ENCODE data around the gene CDCA3.
A peak's percentile ranks its signal among the peaks of the same experiment; 100 is the strongest.

The CDCA3 gene

GRCh38 chr12:6852651-6853354, 1.7 kb upstream of the CDCA3 start:
- DNase-seq, result peak in 4 of 5 experiments; percentile 13 to 91 (median 66)

- peak; percentile 95 to 100 (median 98) for DNase-seq
Observed at GRCh38 chr12:6851921-6852650, 1.0 kb upstream of the CDCA3 start, which contains the start of gene USP5. Gene USP5, plus strand, starts transcription at chr12:6852150. Its CDS starts 30 bp downstream, at chr12:6852180.

DNA sequence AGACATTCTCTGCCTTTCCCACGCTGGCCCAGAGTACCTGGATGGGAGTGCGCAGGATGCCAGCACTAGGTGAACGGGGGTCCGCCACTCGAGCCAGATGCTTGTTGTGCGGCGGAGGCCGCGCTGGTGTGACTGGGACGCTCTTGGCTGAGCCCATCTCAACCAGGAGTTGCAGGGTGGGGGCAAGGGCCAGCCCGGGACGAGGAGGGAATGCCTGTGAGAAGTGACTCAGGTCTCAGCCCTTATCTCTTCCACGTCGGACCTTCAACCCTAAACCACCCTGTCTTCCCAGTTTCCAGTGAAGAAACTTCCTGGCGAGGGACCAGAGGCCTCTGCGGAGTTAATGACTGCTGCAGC, 312 bp downstream of the CDCA3 start:
- no peak for DNase-seq

GRCh38 chr12:6849976-6850560, 1.0 kb downstream of the CDCA3 start:
- DNase-seq, result no peak

- DNase-seq, result no peak
Observed at GRCh38 chr12:6849427-6849826, 1.7 kb downstream of the CDCA3 start.

DNA sequence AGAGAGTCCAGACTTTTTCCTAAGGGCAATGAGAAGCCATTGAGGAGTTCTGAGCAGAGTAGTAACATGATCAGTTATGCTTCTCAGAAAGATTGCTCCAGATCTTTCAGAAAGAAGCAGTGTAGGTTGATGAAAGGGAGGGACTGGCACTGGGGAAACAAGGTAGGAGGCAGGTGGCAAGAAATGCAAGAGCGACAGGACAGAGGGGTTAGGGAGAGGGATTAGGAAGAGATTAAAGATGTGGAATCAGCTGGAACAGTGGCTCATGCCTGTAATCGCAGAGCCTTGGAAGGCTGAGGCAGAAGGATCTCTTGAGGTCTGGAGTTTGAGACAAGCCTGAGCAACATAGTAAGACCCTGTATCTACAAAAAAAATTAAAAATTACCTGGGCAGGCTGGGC, 3.4 kb downstream of the CDCA3 start:
- DNase-seq, result no peak

DNA sequence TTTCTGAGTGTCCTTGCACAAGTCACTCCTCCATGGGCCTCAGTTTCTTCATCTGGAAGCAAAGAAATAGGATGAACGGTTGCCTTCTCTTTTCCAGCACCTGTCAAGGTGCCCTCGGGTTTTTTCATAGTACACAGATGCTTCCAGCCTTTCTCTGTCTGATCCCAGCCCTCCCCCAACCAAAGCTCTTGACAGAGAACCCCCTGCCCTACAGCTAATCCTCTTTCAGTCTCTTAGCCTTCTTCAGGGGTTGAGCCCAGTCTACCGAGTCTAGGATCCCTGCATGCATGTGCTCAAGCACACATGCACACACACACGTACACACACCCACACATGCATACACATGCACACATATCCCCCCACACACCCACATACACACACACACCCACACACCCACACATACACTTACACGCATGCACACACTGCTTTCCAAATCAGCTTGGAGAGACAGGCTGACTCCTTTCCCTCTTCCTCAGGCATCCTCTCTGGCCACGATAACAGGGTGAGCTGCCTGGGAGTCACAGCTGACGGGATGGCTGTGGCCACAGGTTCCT, 4.7 kb downstream of the CDCA3 start:
- no peak for DNase-seq

DNA sequence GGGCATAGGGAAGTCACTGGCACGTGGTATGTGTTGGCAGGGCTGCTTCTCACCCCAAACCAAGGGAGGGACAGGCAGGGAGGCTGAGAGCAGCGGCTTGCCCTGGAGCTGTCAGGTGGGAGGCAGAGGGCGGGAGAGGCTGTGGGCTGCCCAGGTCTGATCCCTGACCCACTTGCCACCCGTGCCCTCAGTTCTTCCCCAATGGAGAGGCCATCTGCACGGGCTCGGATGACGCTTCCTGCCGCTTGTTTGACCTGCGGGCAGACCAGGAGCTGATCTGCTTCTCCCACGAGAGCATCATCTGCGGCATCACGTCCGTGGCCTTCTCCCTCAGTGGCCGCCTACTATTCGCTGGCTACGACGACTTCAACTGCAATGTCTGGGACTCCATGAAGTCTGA, 5.7 kb downstream of the CDCA3 start:
- no peak for DNase-seq

GRCh38 chr12:6843118-6843902, 7.8 kb downstream of the CDCA3 start:
- no peak for DNase-seq

- no peak for DNase-seq
Observed at GRCh38 chr12:6842075-6842474, 9.0 kb downstream of the CDCA3 start.

DNA sequence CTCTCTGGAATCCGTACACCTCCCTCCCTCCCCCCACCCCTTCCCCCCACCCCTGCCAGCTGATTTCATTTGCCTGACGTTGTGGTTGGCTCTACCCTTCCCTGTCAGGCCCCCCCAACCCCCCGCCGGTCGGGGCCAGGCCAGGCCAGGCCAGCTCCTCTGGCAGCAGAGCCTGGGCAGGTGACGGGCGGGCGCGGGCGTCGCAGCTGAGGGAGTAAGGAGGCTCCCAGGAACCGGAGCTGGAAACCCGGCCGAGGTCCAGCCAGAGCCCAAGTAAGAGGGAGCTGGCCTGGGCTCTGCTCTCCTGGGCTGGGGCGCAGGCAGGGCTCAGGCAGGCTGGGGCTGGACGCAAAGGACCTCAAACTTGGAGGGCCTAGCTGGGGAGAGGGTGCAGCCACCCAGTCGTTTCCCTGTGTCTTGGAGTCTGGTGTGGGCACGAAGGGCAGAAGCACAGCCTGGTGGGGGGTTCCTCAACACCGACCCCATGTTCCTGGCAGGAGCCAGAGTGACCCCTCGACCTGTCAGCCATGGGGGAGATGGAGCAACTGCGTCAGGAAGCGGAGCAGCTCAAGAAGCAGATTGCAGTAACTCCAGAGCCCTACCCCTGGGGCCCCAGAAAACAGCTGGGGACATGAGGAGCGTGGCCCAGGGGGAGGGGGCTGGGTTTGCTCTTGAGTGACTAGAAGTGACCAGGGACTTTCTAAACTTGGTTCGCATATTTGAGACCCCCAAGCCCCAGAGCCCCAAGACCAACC, 10.1 kb downstream of the CDCA3 start, which contains the start of gene GNB3:
GNB3 (plus strand) TSS at position 165 of the 755 bp plus-strand sequence; CDS start at position 528, 363 bp downstream.
- DNase-seq, result no peak

DNA sequence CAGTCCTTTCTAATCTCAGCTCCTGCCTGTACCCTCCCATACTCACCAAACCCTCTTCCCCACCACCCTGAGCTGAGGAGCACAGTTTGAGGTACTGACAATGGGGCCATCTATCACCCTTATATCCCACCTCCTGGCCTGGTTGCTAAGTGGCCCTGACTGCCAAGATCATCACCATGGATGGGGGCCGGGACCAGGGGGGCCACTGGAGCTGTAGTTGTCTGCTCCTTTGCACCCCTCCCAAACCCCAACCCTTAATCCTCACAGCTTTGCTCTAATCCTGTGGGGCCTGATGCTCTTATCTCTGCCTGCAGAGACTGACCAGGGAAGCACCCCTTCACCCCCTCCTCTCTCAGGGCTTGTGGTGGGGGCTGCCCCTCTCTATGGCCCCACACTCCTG, 10.8 kb downstream of the CDCA3 start:
- DNase-seq, result no peak

GRCh38 chr12:6839482-6840201, 11.4 kb downstream of the CDCA3 start:
- DNase-seq, result no peak

DNA sequence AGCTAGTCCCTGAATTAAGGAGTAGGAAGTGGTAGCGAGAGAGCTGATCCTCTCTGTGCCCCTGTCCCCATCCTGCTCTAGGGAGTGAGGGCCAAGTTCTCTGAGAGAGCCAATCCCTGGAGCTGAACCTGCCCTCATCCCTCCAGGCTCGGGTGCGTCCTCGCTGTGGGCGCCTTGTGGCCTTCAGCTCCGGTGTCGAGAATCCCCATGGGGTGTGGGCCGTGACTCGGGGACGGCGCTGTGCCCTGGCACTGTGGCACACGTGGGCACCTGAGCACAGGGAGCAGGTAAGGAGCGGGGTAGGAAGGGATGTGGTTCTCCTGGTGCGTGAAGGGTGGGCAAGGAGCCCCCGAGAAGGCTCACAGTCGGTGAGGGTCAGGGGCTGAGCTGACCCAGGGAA, 12.2 kb downstream of the CDCA3 start:
- no peak for DNase-seq

GRCh38 chr12:6837370-6838060, 13.6 kb downstream of the CDCA3 start:
- DNase-seq, result no peak

- no peak for DNase-seq
Observed at GRCh38 chr12:6836851-6837250, 14.2 kb downstream of the CDCA3 start.

DNA sequence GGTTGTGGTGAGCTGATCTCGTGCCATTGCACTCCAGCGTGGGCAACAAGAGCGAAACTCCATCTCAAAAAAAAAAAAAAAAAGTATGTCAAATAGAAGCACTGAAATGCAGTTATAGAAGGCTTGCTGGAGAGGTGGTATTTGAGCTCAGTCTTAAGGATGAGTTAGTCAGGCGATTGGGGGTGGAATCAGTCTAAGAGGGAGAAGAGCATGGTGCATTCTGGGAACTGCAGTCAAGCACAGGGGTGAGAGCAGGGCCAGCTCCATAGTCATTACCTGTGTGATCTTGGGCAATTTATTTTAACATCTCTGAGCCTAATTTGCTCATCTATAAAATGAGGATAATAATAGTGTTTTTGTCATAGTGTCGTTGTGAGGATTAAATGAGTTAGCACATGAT, 16.2 kb downstream of the CDCA3 start:
- no peak for DNase-seq

DNA sequence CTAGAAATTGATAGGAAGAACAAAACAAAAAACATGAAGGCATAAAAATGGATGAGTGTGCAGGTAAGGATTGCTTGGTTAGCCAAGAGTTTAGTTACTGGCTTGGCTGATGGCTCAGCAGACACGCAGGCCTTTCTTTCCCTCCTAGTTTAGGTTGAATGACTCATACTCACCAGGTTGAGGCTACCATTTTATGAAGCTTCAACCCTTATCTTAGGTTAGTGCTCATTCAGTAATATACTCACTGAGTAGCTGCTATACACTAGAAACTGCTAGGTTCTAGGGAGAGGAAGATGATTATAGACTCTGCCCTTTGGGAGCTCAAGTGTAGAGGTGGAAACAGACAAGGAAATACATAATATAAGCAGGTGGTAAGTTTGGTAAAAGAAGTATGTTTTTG, 16.8 kb downstream of the CDCA3 start:
- DNase-seq, result no peak

- no peak for DNase-seq
Observed at GRCh38 chr12:6833189-6833890, 17.7 kb downstream of the CDCA3 start.

DNA sequence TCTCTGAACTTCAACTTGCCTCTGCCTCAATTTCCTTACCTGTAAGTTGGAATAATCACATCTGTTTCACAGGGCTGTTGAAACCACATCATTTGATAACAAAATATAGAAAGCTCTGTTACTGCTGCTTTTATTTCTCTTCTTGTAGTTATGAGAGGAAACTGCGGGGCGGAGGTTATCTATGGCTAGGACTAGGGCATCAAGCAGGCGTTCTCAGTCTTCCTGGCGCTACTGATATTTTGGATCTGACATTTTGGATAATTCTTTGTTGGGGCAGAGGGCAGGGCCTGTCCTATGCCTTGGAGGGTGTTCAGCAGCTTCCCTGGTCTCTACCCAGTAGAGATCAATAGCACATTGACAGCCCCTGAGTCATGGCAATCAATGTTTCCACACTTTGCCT, 19.0 kb downstream of the CDCA3 start:
- no peak for DNase-seq

All from T-helper 2 cell (primary cell).